ENCODE measurements around the gene CLEC2D. TPM values are rescaled to one million over a fixed set of nuclear protein-coding genes. Genes with fewer than 3 reads are reported as not detected.
"Not testable (repeated sequence)": the region's sequence is repeated elsewhere in the genome, so short reads cannot be mapped to it uniquely, and the experiment has no call there.

CLEC2D gene
- total RNA-seq, 1 donor from 2014 or later: 7.2 TPM

GRCh38 chr12:9701380-9702154 is 32.1 kb downstream of the CLEC2D start:
- Mint-ChIP-seq H3K9me3 (ENCODE audit: unreplicated experiment) (no peaks in the 10 kb centered on the region), H3K36me3 (ENCODE audit: unreplicated experiment) (peaks cover 5% of the 10 kb centered on the region), H3K27ac (ENCODE audit: unreplicated experiment) (no peak overlapping the region), H3K27me3 (ENCODE audit: unreplicated experiment) (no peaks in the 10 kb centered on the region), H3K4me1 (ENCODE audit: low read depth, unreplicated experiment) (no peaks in the 10 kb centered on the region), H3K4me3 (ENCODE audit: unreplicated experiment) (no peak overlapping the region)
- TF ChIP-seq CTCF (IDR thresholded peaks at IDR 0.05; ENCODE audit: partially characterized antibody, unreplicated experiment): no peak
- DNase-seq: no peak

- peaks cover 2% of the 10 kb centered on the region for H3K36me3 Mint-ChIP-seq (ENCODE audit: unreplicated experiment)
- DNase-seq: no peak
- no peak overlapping the region for H3K27ac Mint-ChIP-seq (ENCODE audit: unreplicated experiment)
- no peaks in the 10 kb centered on the region for H3K4me1 Mint-ChIP-seq (ENCODE audit: low read depth, unreplicated experiment)
- no peak for TF ChIP-seq CTCF (IDR thresholded peaks at IDR 0.05; ENCODE audit: partially characterized antibody, unreplicated experiment)
- no peaks in the 10 kb centered on the region for H3K9me3 Mint-ChIP-seq (ENCODE audit: unreplicated experiment)
- no peak overlapping the region for H3K4me3 Mint-ChIP-seq (ENCODE audit: unreplicated experiment)
- H3K27me3 Mint-ChIP-seq (ENCODE audit: unreplicated experiment): no peaks in the 10 kb centered on the region
Observed at GRCh38 chr12:9702255-9702654, 32.7 kb downstream of the CLEC2D start.

- not testable (repeated sequence) for H3K27me3 Mint-ChIP-seq (ENCODE audit: unreplicated experiment); H3K4me3 Mint-ChIP-seq (ENCODE audit: unreplicated experiment); H3K4me1 Mint-ChIP-seq (ENCODE audit: low read depth, unreplicated experiment); DNase-seq; H3K9me3 Mint-ChIP-seq (ENCODE audit: unreplicated experiment); H3K27ac Mint-ChIP-seq (ENCODE audit: unreplicated experiment); H3K36me3 Mint-ChIP-seq (ENCODE audit: unreplicated experiment)
Observed at GRCh38 chr12:9704561-9704960, 35.0 kb downstream of the CLEC2D start.

GRCh38 chr12:9706086-9706685 is 36.7 kb downstream of the CLEC2D start:
- Mint-ChIP-seq H3K9me3 (ENCODE audit: unreplicated experiment) (peaks cover 3% of the 10 kb centered on the region), H3K36me3 (ENCODE audit: unreplicated experiment) (no peaks in the 10 kb centered on the region), H3K27me3 (ENCODE audit: unreplicated experiment) (peaks cover 2% of the 10 kb centered on the region), H3K27ac (ENCODE audit: unreplicated experiment) (no peak overlapping the region), H3K4me1 (ENCODE audit: low read depth, unreplicated experiment) (peaks cover 3% of the 10 kb centered on the region), H3K4me3 (ENCODE audit: unreplicated experiment) (no peak overlapping the region)
- DNase-seq: no peak
- TF ChIP-seq CTCF (IDR thresholded peaks at IDR 0.05; ENCODE audit: partially characterized antibody, unreplicated experiment): no peak

- H3K27me3 Mint-ChIP-seq (ENCODE audit: unreplicated experiment): peaks cover 2% of the 10 kb centered on the region
- no peak for DNase-seq
- H3K4me3 Mint-ChIP-seq (ENCODE audit: unreplicated experiment): no peak overlapping the region
- H3K27ac Mint-ChIP-seq (ENCODE audit: unreplicated experiment): no peak overlapping the region
- no peaks in the 10 kb centered on the region for H3K36me3 Mint-ChIP-seq (ENCODE audit: unreplicated experiment)
- H3K4me1 Mint-ChIP-seq (ENCODE audit: low read depth, unreplicated experiment): peaks cover 3% of the 10 kb centered on the region
- peaks cover 3% of the 10 kb centered on the region for H3K9me3 Mint-ChIP-seq (ENCODE audit: unreplicated experiment)
- no peak for TF ChIP-seq CTCF (IDR thresholded peaks at IDR 0.05; ENCODE audit: partially characterized antibody, unreplicated experiment)
Observed at GRCh38 chr12:9707356-9707755, 37.8 kb downstream of the CLEC2D start.
